Ishikawa (cell line): ENCODE results near the gene PLA2G4A.

Experiments
- CEBPB ChIP-seq: IDR thresholded peaks from 2 replicates; pipeline ENCODE4 v1.6.1; 2012
- CREB1 ChIP-seq: IDR thresholded peaks from 2 replicates; pipeline ENCODE4 v1.6.1; 2012; ENCODE audit warnings: low read depth
- EGR1 ChIP-seq: IDR thresholded peaks from 2 replicates; pipeline ENCODE4 v1.6.1; 2012
- EP300 ChIP-seq: IDR thresholded peaks from 2 replicates; pipeline ENCODE4 v1.6.1; 2012; ENCODE audit warnings: borderline replicate concordance
- FOXM1 ChIP-seq: IDR thresholded peaks from 2 replicates; pipeline ENCODE4 v1.6.1; 2012; ENCODE audit warnings: low read depth, borderline replicate concordance
- MAX ChIP-seq: IDR thresholded peaks from 2 replicates; pipeline ENCODE4 v1.6.1; 2012
- NFIC ChIP-seq: IDR thresholded peaks from 2 replicates; pipeline ENCODE4 v1.6.1; 2012
- RAD21 ChIP-seq: IDR thresholded peaks from 2 replicates; pipeline ENCODE4 v1.6.1; 2012; ENCODE audit warnings: low read depth
- REST ChIP-seq: IDR thresholded peaks from 2 replicates; pipeline ENCODE4 v1.6.1; 2012; ENCODE audit warnings: low read depth, mild to moderate bottlenecking
- TAF1 ChIP-seq: IDR thresholded peaks from 2 replicates; pipeline ENCODE4 v1.6.1; 2012; ENCODE audit warnings: low read depth, mild to moderate bottlenecking
- TCF12 ChIP-seq: IDR thresholded peaks from 2 replicates; pipeline ENCODE4 v1.6.1; 2012; ENCODE audit warnings: low read depth
- TEAD4 ChIP-seq: IDR thresholded peaks from 2 replicates; pipeline ENCODE4 v1.6.1; 2012
- USF1 ChIP-seq: IDR thresholded peaks from 2 replicates; pipeline ENCODE4 v1.6.1; 2012
- YY1 ChIP-seq: IDR thresholded peaks from 2 replicates; pipeline ENCODE4 v1.6.1; 2012; ENCODE audit warnings: low read depth
- ZBTB7A ChIP-seq: IDR thresholded peaks from 2 replicates; pipeline ENCODE4 v1.6.1; 2012; ENCODE audit warnings: low read depth

PLA2G4A gene

GRCh38 chr1:186835448-186835847 is 6.7 kb downstream of the PLA2G4A start:
- TF ChIP-seq EGR1 (no peak), NFIC (no peak), CEBPB (no peak), REST (no peak), TCF12 (no peak), USF1 (no peak), CREB1 (no peak), ZBTB7A (no peak), FOXM1 (no peak), MAX (no peak), EP300 (no peak), YY1 (no peak), TAF1 (no peak), TEAD4 (no peak)

GRCh38 chr1:186837806-186838205 is 9.1 kb downstream of the PLA2G4A start:
- no peak for TF ChIP-seq MAX
- no peak for TF ChIP-seq REST
- TF ChIP-seq RAD21 = no peak
- TF ChIP-seq USF1 = no peak
- TF ChIP-seq TCF12 = no peak
- no peak for TF ChIP-seq EGR1
- TF ChIP-seq ZBTB7A = no peak
- no peak for TF ChIP-seq CREB1
- no peak for TF ChIP-seq YY1
- no peak for TF ChIP-seq TAF1
- no peak for TF ChIP-seq FOXM1
- TF ChIP-seq EP300 = no peak
- TF ChIP-seq CEBPB = no peak
- no peak for TF ChIP-seq TEAD4
- TF ChIP-seq NFIC = no peak

- TF ChIP-seq EP300 (no peak), REST (no peak), EGR1 (no peak), CREB1 (no peak), NFIC (peak; percentile 38; the same call in 1 of the 2 replicates), TEAD4 (no peak), TAF1 (no peak), CEBPB (no peak), YY1 (no peak)
These were observed 9.8 kb downstream of the PLA2G4A start for GRCh38 chr1:186838380-186839040.

- TF ChIP-seq TAF1 (no peak), ZBTB7A (no peak), NFIC (no peak), YY1 (no peak), TCF12 (no peak), EGR1 (no peak), USF1 (no peak)
These were observed 10.3 kb downstream of the PLA2G4A start for GRCh38 chr1:186839041-186839400.
